ENCODE results near the gene PPDPF.

Gene PPDPF

GRCh38 chr20:63521602-63522001, 1.0 kb downstream of the PPDPF start:
- TF ChIP-seq FOXP2 (optimal IDR thresholded peaks at IDR 0.05; ENCODE audit: borderline replicate concordance, extremely low read depth, extremely low read length, insufficient read depth) (no peak), SIN3A (IDR thresholded peaks at IDR 0.05; ENCODE audit: borderline replicate concordance, insufficient read depth, low read length) (no peak), TAF1 (IDR thresholded peaks at IDR 0.05; ENCODE audit: borderline replicate concordance, insufficient read depth, low read length) (no peak), POLR2AphosphoS5 (IDR thresholded peaks at IDR 0.05; ENCODE audit: low read depth, low read length) (no peak), REST (IDR thresholded peaks at IDR 0.05; ENCODE audit: insufficient read depth in 1 of 2, low read depth in 2 of 2, low read length in 2 of 2) (no peak)

- no peak for TF ChIP-seq SIN3A (IDR thresholded peaks at IDR 0.05; ENCODE audit: borderline replicate concordance, insufficient read depth, low read length)
Observed at GRCh38 chr20:63522091-63522868, 1.7 kb downstream of the PPDPF start.

GRCh38 chr20:63522981-63523611, 2.5 kb downstream of the PPDPF start:
- TF ChIP-seq REST (IDR thresholded peaks at IDR 0.05; ENCODE audit: insufficient read depth in 1 of 2, low read depth in 2 of 2, low read length in 2 of 2) (no peak), FOXP2 (optimal IDR thresholded peaks at IDR 0.05; ENCODE audit: borderline replicate concordance, extremely low read depth, extremely low read length, insufficient read depth) (no peak), SIN3A (IDR thresholded peaks at IDR 0.05; ENCODE audit: borderline replicate concordance, insufficient read depth, low read length) (no peak), POLR2AphosphoS5 (IDR thresholded peaks at IDR 0.05; ENCODE audit: low read depth, low read length) (no peak), TAF1 (IDR thresholded peaks at IDR 0.05; ENCODE audit: borderline replicate concordance, insufficient read depth, low read length) (no peak)

- no peak for TF ChIP-seq FOXP2 (optimal IDR thresholded peaks at IDR 0.05; ENCODE audit: borderline replicate concordance, extremely low read depth, extremely low read length, insufficient read depth)
- no peak; the same call in 1 of the 2 replicates for TF ChIP-seq POLR2AphosphoS5 (IDR thresholded peaks at IDR 0.05; ENCODE audit: low read depth, low read length)
- TF ChIP-seq SIN3A (IDR thresholded peaks at IDR 0.05; ENCODE audit: borderline replicate concordance, insufficient read depth, low read length), result no peak
- no peak for TF ChIP-seq REST (IDR thresholded peaks at IDR 0.05; ENCODE audit: insufficient read depth in 1 of 2, low read depth in 2 of 2, low read length in 2 of 2)
- no peak for TF ChIP-seq TAF1 (IDR thresholded peaks at IDR 0.05; ENCODE audit: borderline replicate concordance, insufficient read depth, low read length)
Observed at GRCh38 chr20:63525185-63525584, 4.6 kb downstream of the PPDPF start.

GRCh38 chr20:63525971-63526370, 5.4 kb downstream of the PPDPF start:
- TF ChIP-seq FOXP2 (optimal IDR thresholded peaks at IDR 0.05; ENCODE audit: borderline replicate concordance, extremely low read depth, extremely low read length, insufficient read depth), result no peak
- TF ChIP-seq TAF1 (IDR thresholded peaks at IDR 0.05; ENCODE audit: borderline replicate concordance, insufficient read depth, low read length), result no peak
- no peak for TF ChIP-seq SIN3A (IDR thresholded peaks at IDR 0.05; ENCODE audit: borderline replicate concordance, insufficient read depth, low read length)
- no peak for TF ChIP-seq POLR2AphosphoS5 (IDR thresholded peaks at IDR 0.05; ENCODE audit: low read depth, low read length)

- TF ChIP-seq POLR2AphosphoS5 (IDR thresholded peaks at IDR 0.05; ENCODE audit: low read depth, low read length) (no peak), TAF1 (IDR thresholded peaks at IDR 0.05; ENCODE audit: borderline replicate concordance, insufficient read depth, low read length) (no peak), SIN3A (IDR thresholded peaks at IDR 0.05; ENCODE audit: borderline replicate concordance, insufficient read depth, low read length) (no peak), REST (IDR thresholded peaks at IDR 0.05; ENCODE audit: insufficient read depth in 1 of 2, low read depth in 2 of 2, low read length in 2 of 2) (no peak), FOXP2 (optimal IDR thresholded peaks at IDR 0.05; ENCODE audit: borderline replicate concordance, extremely low read depth, extremely low read length, insufficient read depth) (no peak)
Observed at GRCh38 chr20:63527184-63527583, 6.6 kb downstream of the PPDPF start.
